ENCODE measurements around the gene PUM1.
A peak's percentile ranks its signal among the peaks of the same experiment; 100 is the strongest.

Gene PUM1

GRCh38 chr1:30903343-30904034 lies 162.0 kb downstream of the PUM1 start:
- DNase-seq (ENCODE audit: low read depth): peak; percentile 35
- no peak overlapping the region for H3K4me3 ChIP-seq (replicated peaks; ENCODE audit: low read depth, low read length)
- TF ChIP-seq CTCF (IDR thresholded peaks at IDR 0.05; ENCODE audit: low read length, missing control alignments): no peak

GRCh38 chr1:30902593-30903290 lies 162.8 kb downstream of the PUM1 start:
- no peak overlapping the region for H3K4me3 ChIP-seq (replicated peaks; ENCODE audit: low read depth, low read length)
- TF ChIP-seq CTCF (IDR thresholded peaks at IDR 0.05; ENCODE audit: low read length, missing control alignments): no peak
- DNase-seq (ENCODE audit: low read depth): no peak

- H3K4me3 ChIP-seq (replicated peaks; ENCODE audit: low read depth, low read length): no peak overlapping the region
- no peak for TF ChIP-seq CTCF (IDR thresholded peaks at IDR 0.05; ENCODE audit: low read length, missing control alignments)
- DNase-seq (ENCODE audit: low read depth): peak; percentile 56
Measured at GRCh38 chr1:30901798-30902581, 163.5 kb downstream of the PUM1 start.

- no peak for DNase-seq (ENCODE audit: low read depth)
- no peak overlapping the region for H3K4me3 ChIP-seq (replicated peaks; ENCODE audit: low read depth, low read length)
- TF ChIP-seq CTCF (IDR thresholded peaks at IDR 0.05; ENCODE audit: low read length, missing control alignments): no peak
Measured at GRCh38 chr1:30900931-30901560, 164.5 kb downstream of the PUM1 start.

- no peak for DNase-seq (ENCODE audit: low read depth)
- H3K4me3 ChIP-seq (replicated peaks; ENCODE audit: low read depth, low read length): no peak overlapping the region
Measured at GRCh38 chr1:30900486-30900885, 165.0 kb downstream of the PUM1 start.

More at GRCh38 chr1:30900486-30900885, 165.0 kb downstream of the PUM1 start:
- no peak for TF ChIP-seq CTCF (IDR thresholded peaks at IDR 0.05; ENCODE audit: low read length, missing control alignments)

Data from fibroblast of pulmonary artery (primary cell).